ENCODE measurements around the gene ZNF254. TPM values are rescaled to one million over a fixed set of nuclear protein-coding genes. Genes with fewer than 3 reads are reported as not detected.

ZNF254 gene
- total RNA-seq, 1 experiment from 2014 or later = 26.6 TPM

GRCh38 chr19:24166055-24166454, 79.1 kb downstream of the ZNF254 start:
- Histone ChIP-seq H4K20me1 (ENCODE audit: control insufficient read depth, insufficient read depth, insufficient read length) (no peaks in the 10 kb centered on the region), H2BK12ac (ENCODE audit: insufficient read length, low read depth, low read length) (no peak overlapping the region), H2BK5ac (ENCODE audit: insufficient read length, low read length) (no peak overlapping the region), H3K27ac (ENCODE audit: insufficient read length, low read depth, low read length) (no peak overlapping the region), H4K5ac (ENCODE audit: insufficient read length, low read depth, low read length) (no peak overlapping the region), H3K23ac (ENCODE audit: insufficient read length, low read depth, low read length) (no peak overlapping the region), H3K56ac (ENCODE audit: insufficient read length, low read depth, low read length) (no peak overlapping the region), H2AFZ (ENCODE audit: low read length) (no peak overlapping the region), H3K9ac (ENCODE audit: extremely low read depth, insufficient read length, low read length) (no peak overlapping the region), H3K14ac (ENCODE audit: insufficient read depth, low read length) (no peak overlapping the region), H2BK120ac (ENCODE audit: low read depth, low read length, poor library complexity, severe bottlenecking) (no peak overlapping the region), H3K18ac (ENCODE audit: insufficient read length, low read depth, low read length) (no peak overlapping the region), H3T11ph (ENCODE audit: low read length) (no peak overlapping the region), H2BK20ac (ENCODE audit: low read depth, low read length, poor library complexity, severe bottlenecking) (no peak overlapping the region), H4K8ac (replicated peaks; ENCODE audit: insufficient read length, low read depth, low read length) (no peak overlapping the region), H2BK15ac (ENCODE audit: low read depth, low read length) (no peak overlapping the region), H3K9me3 (ENCODE audit: control insufficient read depth, low read depth, low read length) (peaks cover 79% of the 10 kb centered on the region), H3K23me2 (ENCODE audit: insufficient read length, low read depth, low read length, poor library complexity, severe bottlenecking) (no peaks in the 10 kb centered on the region), H2AK5ac (ENCODE audit: insufficient read length, low read length) (no peak overlapping the region), H4K91ac (ENCODE audit: insufficient read length, low read depth, low read length) (no peak overlapping the region), H3K4me1 (ENCODE audit: insufficient read depth, low read length) (no peaks in the 10 kb centered on the region), H3K79me1 (ENCODE audit: insufficient read depth, low read depth, low read length, poor library complexity, severe bottlenecking) (no peaks in the 10 kb centered on the region), H3K79me2 (ENCODE audit: insufficient read depth, low read length) (no peaks in the 10 kb centered on the region), H3K4ac (ENCODE audit: low read depth, low read length) (no peak overlapping the region), H3K4me2 (ENCODE audit: insufficient read depth, insufficient read length, low read length) (no peak overlapping the region), H3K27me3 (ENCODE audit: insufficient read depth, low read length) (no peaks in the 10 kb centered on the region)
- Mint-ChIP-seq H3K4me1 (no peaks in the 10 kb centered on the region), H3K27me3 (ENCODE audit: low read depth) (no peaks in the 10 kb centered on the region), H3K9me3 (peaks cover 91 to 97% of the 10 kb centered on the region in 2 experiments), H3K4me3 (no peak overlapping the region), H3K36me3 (ENCODE audit: insufficient read depth in 1 of 3, low read depth in 3 of 3) (peaks cover 4 to 30% (median 15%) of the 10 kb centered on the region in 3 experiments; a peak in 6 of 7 replicates), H3K27ac (no peak overlapping the region)
- no peak for TF ChIP-seq CTCF (conservative IDR thresholded peaks at IDR 0.05)
- DNase-seq = no peak
- WGBS (ENCODE audit: extremely low coverage, insufficient read length, low lambda C conversion rate) = no CpG with 5 or more reads among the region's 3 CpGs

Measured in H9 (cell line).